HFFc6 (cell line): Measurements from ENCODE around the gene SLC30A5. TPM values are rescaled to one million over a fixed set of nuclear protein-coding genes. Genes with fewer than 3 reads are reported as not detected.

ENCODE experiments used
- DNase-seq: peaks from one replicate; pipeline ENCODE4 v3.0.0-alpha.2; 2018
- H3K27ac Mint-ChIP-seq: 2 replicates; pipeline ENCODE4 v1.8.0; 2020; ENCODE audit warnings: mild to moderate bottlenecking, mixed read lengths
- H3K27me3 Mint-ChIP-seq: 2 replicates; pipeline ENCODE4 v1.8.0; 2021; ENCODE audit warnings: mild to moderate bottlenecking, moderate library complexity, mixed read lengths; ENCODE audit not compliant: insufficient read depth
- H3K36me3 Mint-ChIP-seq: 2 replicates; pipeline ENCODE4 v1.8.0; 2021; ENCODE audit warnings: low read depth, mixed read lengths
- H3K4me1 Mint-ChIP-seq: 2 replicates; pipeline ENCODE4 v1.8.0; 2020; ENCODE audit warnings: low read depth, mixed read lengths
- H3K4me3 Mint-ChIP-seq: 2 replicates; pipeline ENCODE4 v1.8.0; 2020; ENCODE audit warnings: mild to moderate bottlenecking, moderate library complexity, mixed read lengths
- H3K9me3 Mint-ChIP-seq: 2 replicates; pipeline ENCODE4 v1.8.0; 2020; ENCODE audit warnings: mild to moderate bottlenecking, mixed read lengths
- total RNA-seq, 6 experiments: library from RNA; stranded (reverse); fragmentation: NEBNext Ultra II Directional; extraction: Animal tissue kit (Norgen Biotek cat#: 25700); gene quantifications; 2 replicates in 1 of 6; 3 replicates in 5 of 6; pipeline ENCODE4 v1.2.3, GENCODE V29; 2021
- TF ChIP-seq, protein P1 (sequence below): fragments of 200-600 bp; sonication (generic); IDR thresholded peaks from 2 replicates; pipeline ENCODE4 v1.5.0; 2021; ENCODE audit warnings: antibody characterized with exemption, mild to moderate bottlenecking

The SLC30A5 gene
- total RNA-seq, 6 experiments from 2014 or later: 55.9 to 80.7 (median 71.7) TPM

DNA sequence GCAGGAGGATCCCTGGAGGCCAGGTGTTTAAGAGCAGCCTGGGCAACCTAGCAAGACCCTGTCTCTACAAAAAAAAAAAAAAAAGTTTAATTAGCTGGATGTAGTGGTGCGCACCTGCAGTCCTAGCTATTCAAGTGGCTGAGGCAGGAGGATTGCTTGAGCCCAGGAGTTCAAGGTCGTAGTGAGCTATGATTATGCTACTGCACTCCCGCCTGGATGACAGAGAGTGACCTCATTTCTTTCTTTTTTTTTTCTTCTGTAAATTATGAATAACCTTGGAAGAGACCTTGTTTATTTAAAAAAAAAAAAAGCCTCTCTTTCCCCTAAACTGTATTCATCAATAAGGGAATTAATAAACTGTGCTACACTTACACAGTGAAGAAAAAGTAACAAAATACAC, 43.6 kb upstream of the SLC30A5 start:
- Mint-ChIP-seq H3K27ac (no peak overlapping the region), H3K36me3 (no peaks in the 10 kb centered on the region)
- TF ChIP-seq, protein P1, sequence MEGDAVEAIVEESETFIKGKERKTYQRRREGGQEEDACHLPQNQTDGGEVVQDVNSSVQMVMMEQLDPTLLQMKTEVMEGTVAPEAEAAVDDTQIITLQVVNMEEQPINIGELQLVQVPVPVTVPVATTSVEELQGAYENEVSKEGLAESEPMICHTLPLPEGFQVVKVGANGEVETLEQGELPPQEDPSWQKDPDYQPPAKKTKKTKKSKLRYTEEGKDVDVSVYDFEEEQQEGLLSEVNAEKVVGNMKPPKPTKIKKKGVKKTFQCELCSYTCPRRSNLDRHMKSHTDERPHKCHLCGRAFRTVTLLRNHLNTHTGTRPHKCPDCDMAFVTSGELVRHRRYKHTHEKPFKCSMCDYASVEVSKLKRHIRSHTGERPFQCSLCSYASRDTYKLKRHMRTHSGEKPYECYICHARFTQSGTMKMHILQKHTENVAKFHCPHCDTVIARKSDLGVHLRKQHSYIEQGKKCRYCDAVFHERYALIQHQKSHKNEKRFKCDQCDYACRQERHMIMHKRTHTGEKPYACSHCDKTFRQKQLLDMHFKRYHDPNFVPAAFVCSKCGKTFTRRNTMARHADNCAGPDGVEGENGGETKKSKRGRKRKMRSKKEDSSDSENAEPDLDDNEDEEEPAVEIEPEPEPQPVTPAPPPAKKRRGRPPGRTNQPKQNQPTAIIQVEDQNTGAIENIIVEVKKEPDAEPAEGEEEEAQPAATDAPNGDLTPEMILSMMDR: no peak

DNA sequence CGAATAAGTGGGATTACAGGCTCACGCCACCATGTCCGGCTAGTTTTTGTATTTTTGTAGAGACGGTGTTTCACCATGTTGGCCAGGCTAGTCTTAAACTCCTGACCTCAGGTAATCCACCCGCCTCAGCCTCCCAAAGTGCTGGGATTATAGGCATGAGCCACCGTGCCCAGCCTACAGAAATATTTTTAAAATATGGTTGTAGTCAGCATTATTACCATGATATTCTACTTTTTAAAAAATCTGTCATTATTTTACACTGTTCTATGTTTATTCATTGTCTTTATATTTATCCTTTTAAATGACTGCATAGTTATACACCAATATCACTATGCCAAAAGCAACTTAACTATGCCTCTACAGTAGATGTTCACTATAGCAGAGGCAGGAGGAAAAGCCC, 41.6 kb upstream of the SLC30A5 start:
- Mint-ChIP-seq H3K27ac (no peak overlapping the region), H3K9me3 (no peaks in the 10 kb centered on the region), H3K27me3 (peaks cover 3% of the 10 kb centered on the region), H3K36me3 (no peaks in the 10 kb centered on the region), H3K4me3 (no peak overlapping the region), H3K4me1 (no peaks in the 10 kb centered on the region)
- TF ChIP-seq, protein P1: no peak
- DNase-seq: no peak

More for the DNA sequence above, 43.6 kb upstream of the SLC30A5 start:
- H3K9me3 Mint-ChIP-seq: no peaks in the 10 kb centered on the region
- peaks cover 6% of the 10 kb centered on the region for H3K4me1 Mint-ChIP-seq
- no peak for DNase-seq
- H3K27me3 Mint-ChIP-seq: peaks cover 3% of the 10 kb centered on the region
- no peak overlapping the region for H3K4me3 Mint-ChIP-seq

DNA sequence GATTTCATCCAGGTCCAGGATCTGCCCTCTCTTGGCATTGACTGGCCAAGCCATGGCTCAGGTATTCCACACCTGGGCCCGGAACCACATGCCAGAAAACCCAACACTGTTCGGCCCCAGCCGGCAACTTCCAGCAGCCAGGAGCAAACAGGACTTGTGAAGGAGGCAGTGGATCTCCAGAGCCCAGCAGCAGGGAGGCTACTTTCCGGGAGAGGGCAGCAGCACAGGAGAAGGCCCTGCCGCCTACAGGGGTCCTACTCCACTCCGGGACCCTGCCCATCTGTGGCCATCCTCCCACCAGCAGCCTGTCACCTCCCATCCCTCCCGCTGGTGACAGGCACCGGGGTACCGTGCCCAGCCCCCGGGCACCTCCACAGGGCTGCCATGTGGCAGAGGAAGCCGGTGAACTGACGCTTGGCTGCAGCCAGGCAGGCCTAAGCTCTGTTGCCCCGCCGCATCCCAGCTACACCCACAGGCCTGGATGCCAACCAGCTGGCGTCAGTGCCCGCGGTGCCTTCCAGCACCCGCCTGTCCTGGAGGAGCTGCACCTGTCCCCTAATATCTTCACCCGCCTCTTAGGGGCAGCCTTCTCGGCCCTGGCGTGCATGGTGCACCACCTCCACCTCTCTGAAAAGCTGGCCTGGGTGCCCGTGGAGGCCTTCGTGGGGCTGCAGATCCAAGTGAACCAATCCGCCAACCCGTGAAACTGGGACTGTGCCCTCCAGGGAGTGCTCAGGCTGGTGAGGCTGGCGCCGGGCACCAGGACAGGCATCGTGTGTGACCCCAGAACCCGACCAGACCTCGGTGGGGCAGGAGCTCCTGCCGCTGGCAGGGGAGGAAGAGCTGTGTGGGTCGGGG, 18.9 kb upstream of the SLC30A5 start:
- H3K27me3 Mint-ChIP-seq: peaks cover 9% of the 10 kb centered on the region
- no peak overlapping the region for H3K4me3 Mint-ChIP-seq
- H3K27ac Mint-ChIP-seq: no peak overlapping the region
- H3K36me3 Mint-ChIP-seq: no peaks in the 10 kb centered on the region
- TF ChIP-seq, protein P1: no peak
- peaks cover 7% of the 10 kb centered on the region for H3K4me1 Mint-ChIP-seq
- no peak for DNase-seq
- H3K9me3 Mint-ChIP-seq: no peaks in the 10 kb centered on the region

DNA sequence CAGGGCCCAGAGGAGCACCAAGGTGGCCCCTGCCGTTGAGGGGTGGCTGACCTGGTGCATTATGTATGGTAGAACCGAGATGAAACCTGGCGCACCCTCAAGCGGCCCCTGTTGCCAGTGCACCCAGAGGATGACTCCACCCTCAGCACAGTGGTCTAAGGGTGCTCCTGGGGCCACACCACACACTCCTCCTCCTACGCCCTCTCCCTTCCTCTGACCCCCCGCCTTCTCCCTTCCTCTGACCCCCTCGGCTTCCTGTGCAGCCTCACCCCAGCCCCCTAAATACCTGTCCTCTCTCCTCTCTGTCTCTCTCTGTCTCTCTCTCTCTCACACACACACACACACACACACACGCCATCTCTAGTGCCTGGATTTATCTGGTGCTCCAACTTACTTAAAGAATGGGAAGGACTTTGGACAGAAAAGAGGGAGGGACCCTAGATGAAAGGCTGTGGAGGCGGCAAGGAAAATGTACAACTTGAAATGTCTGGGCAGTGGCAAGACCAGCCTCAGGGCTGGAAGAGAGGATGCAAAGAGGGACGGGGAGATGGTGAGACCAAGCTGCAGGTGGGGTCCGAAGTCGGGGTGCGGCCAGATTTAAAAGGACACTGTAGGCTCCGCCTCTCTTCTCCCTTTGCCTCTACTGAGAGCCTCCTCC, 18.2 kb upstream of the SLC30A5 start:
- DNase-seq: no peak
- Mint-ChIP-seq H3K4me1 (peaks cover 7% of the 10 kb centered on the region), H3K4me3 (no peak overlapping the region), H3K36me3 (no peaks in the 10 kb centered on the region), H3K27ac (no peak overlapping the region), H3K27me3 (peaks cover 9% of the 10 kb centered on the region), H3K9me3 (no peaks in the 10 kb centered on the region)
- TF ChIP-seq, protein P1: no peak

DNA sequence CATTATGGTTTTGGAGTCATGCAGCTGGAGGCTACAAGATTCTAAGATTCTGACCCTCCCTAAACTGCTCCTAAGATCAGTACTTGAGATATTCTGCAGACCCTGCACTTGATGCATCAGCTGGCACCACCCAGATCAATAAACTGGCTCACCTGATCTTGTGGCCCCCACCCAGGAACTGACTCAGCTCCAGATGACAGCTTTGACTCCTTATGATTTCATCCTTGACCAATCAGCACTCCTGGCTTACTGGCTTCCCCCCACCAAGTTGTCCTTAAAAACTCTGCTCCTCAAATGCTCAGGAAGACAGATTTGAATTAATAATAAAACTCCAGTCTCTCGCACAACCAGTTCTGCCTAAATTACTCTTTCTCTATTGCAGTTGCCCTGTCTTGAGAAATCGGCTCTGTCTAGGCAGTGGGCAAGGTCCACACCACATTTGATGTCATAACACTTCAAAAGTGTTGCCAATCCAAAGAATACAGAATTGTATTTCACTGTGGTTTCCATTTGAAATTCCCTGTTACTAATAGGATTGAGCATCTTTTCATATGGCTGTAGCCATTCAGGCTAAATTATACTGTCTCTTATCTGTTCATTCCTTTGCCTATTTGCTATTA, 14.8 kb upstream of the SLC30A5 start:
- TF ChIP-seq, protein P1: no peak
- peaks cover 10% of the 10 kb centered on the region for H3K4me1 Mint-ChIP-seq
- no peak overlapping the region for H3K4me3 Mint-ChIP-seq
- H3K27ac Mint-ChIP-seq: no peak overlapping the region
- peaks cover 6% of the 10 kb centered on the region; the same call in 1 of the 2 replicates for H3K27me3 Mint-ChIP-seq
- H3K36me3 Mint-ChIP-seq: no peaks in the 10 kb centered on the region
- DNase-seq: no peak
- H3K9me3 Mint-ChIP-seq: no peaks in the 10 kb centered on the region
